ENCODE results near the gene GANAB. TPM values are rescaled to one million over a fixed set of nuclear protein-coding genes. Genes with fewer than 3 reads are reported as not detected.

Gene GANAB
- total and polyA plus RNA-seq, 2 of the 4 experiments (the other 2 are of a cell fraction), result 209 to 344 TPM

GRCh38 chr11:62607714-62608113, 38.7 kb downstream of the GANAB start (continued):
- TF ChIP-seq CEBPB (IDR thresholded peaks at IDR 0.05; ENCODE audit: low read depth, low read length) (no peak), RAD21 (IDR thresholded peaks at IDR 0.05; ENCODE audit: low read length) (no peak)

GRCh38 chr11:62605902-62606301, 40.5 kb downstream of the GANAB start:
- Histone ChIP-seq H3K4me2 (ENCODE audit: low read depth, low read length) (no peak overlapping the region), H2AK9ac (replicated peaks; ENCODE audit: low read depth, low read length, poor library complexity) (peak overlapping the region; percentile 12), H2BK20ac (ENCODE audit: low read depth, low read length) (no peak overlapping the region), H3K79me1 (ENCODE audit: low read depth in 1 of 2, low read length in 2 of 2) (peaks cover 6 to 17% of the 10 kb centered on the region in 2 experiments; a peak in 3 of 4 replicates), H3K14ac (replicated peaks; ENCODE audit: low read depth, low read length) (no peak overlapping the region), H2BK5ac (ENCODE audit: low read depth, low read length, poor library complexity, severe bottlenecking) (no peak overlapping the region), H3K18ac (ENCODE audit: low read depth, low read length) (no peak overlapping the region), H3K27me3 (ENCODE audit: control insufficient read depth, insufficient read depth, low read length) (no peaks in the 10 kb centered on the region), H3K4me3 (ENCODE audit: insufficient read depth, low read depth, low read length) (no peak overlapping the region), H3K4ac (ENCODE audit: low read depth, low read length) (no peak overlapping the region), H2BK120ac (ENCODE audit: low read depth, low read length) (no peak overlapping the region), H4K91ac (ENCODE audit: insufficient read depth, low read depth, low read length) (no peak overlapping the region), H2AK5ac (ENCODE audit: low read depth, low read length) (no peak overlapping the region), H3K27ac (ENCODE audit: insufficient read depth, low read length) (no peak overlapping the region), H2BK15ac (ENCODE audit: low read depth, low read length) (no peak overlapping the region), H3K23ac (ENCODE audit: low read depth, low read length) (no peak overlapping the region), H4K5ac (ENCODE audit: low read depth, low read length) (no peak overlapping the region), H2AFZ (replicated peaks; ENCODE audit: low read length, poor library complexity) (no peak overlapping the region), H3K4me1 (ENCODE audit: control insufficient read depth, insufficient read depth, low read length) (peaks cover 3% of the 10 kb centered on the region; the same call in 1 of the 2 replicates), H3K36me3 (ENCODE audit: control insufficient read depth, insufficient read depth, low read length) (peaks cover 35% of the 10 kb centered on the region), H3K9me3 (ENCODE audit: control insufficient read depth, insufficient read depth, low read length) (no peaks in the 10 kb centered on the region), H3K9me1 (ENCODE audit: insufficient read depth, low read length) (peaks cover 5% of the 10 kb centered on the region), H4K20me1 (ENCODE audit: insufficient read depth, low read length) (no peaks in the 10 kb centered on the region), H4K8ac (ENCODE audit: low read depth in 2 of 2, low read length in 2 of 2) (no peak overlapping the region), H3K56ac (ENCODE audit: extremely low read depth, insufficient read depth, low read length) (no peak overlapping the region), H3K9ac (ENCODE audit: low read depth, low read length) (no peak overlapping the region)
- ATAC-seq (ENCODE audit: low read depth) (no peak), DNase-seq (no peak)
- whole genome bisulfite sequencing, 2 experiments (ENCODE audit: extremely low coverage in 2 of 2, insufficient read length in 1 of 2), result 100% methylated on average over 1 of the region's 15 CpGs; no CpG with 5 or more reads in 1 of the 2 experiments
- TF ChIP-seq MAZ (IDR thresholded peaks at IDR 0.05; ENCODE audit: borderline replicate concordance, low read depth, low read length), result no peak
- TF ChIP-seq BHLHE40 (IDR thresholded peaks at IDR 0.05; ENCODE audit: low read depth, low read length), result no peak
- no peak for TF ChIP-seq POLR2A (IDR thresholded peaks at IDR 0.05; ENCODE audit: low read depth, low read length)
- TF ChIP-seq CHD1 (IDR thresholded peaks at IDR 0.05; ENCODE audit: low read depth, low read length), result no peak
- TF ChIP-seq MAFK (IDR thresholded peaks at IDR 0.05; ENCODE audit: low read depth, low read length), result no peak
- in situ Hi-C loops (cut with MboI; ENCODE audit: low sequenced_read_pairs), result no loop called here
- CTCF ChIA-PET, result no interaction called here
- dilution Hi-C loops (cut with HindIII; ENCODE audit: low sequenced_read_pairs, unreplicated experiment), result no loop called here
- BruUV-seq (replicated peaks), result no TSS peak
- POLR2A ChIA-PET (ENCODE audit: unreplicated experiment), result interaction anchor here (0.5 kb wide), 1 partner anchor 18 kb away, joined by 3 read pairs; no protein-coding TSS in a partner anchor
- intact Hi-C loops (cut with micrococcal nuclease), result no loop called here
